Activated naive CD8-positive, alpha-beta T cell treated with anti-CD3 and anti-CD28 coated beads for 36 hours (primary cell): ENCODE results near the gene MSX2. TPM values are rescaled to one million over a fixed set of nuclear protein-coding genes. Genes with fewer than 3 reads are reported as not detected.

Source experiments
- DNase-seq: peaks from one replicate; pipeline ENCODE4 v3.0.0; 2021
- H3K27ac Mint-ChIP-seq: one replicate; pipeline ENCODE4 v1.8.0; 2022; ENCODE audit warnings: mild to moderate bottlenecking, moderate library complexity, mixed read lengths
- H3K27me3 Mint-ChIP-seq: one replicate; pipeline ENCODE4 v1.8.0; 2022; ENCODE audit warnings: mild to moderate bottlenecking, mixed read lengths
- H3K36me3 Mint-ChIP-seq: one replicate; pipeline ENCODE4 v1.8.0; 2021; ENCODE audit warnings: mild to moderate bottlenecking, mixed read lengths
- H3K4me1 Mint-ChIP-seq: one replicate; pipeline ENCODE4 v1.8.0; 2021; ENCODE audit warnings: mixed read lengths
- H3K4me3 Mint-ChIP-seq: one replicate; pipeline ENCODE4 v1.8.0; 2022; ENCODE audit warnings: mild to moderate bottlenecking, moderate library complexity, mixed read lengths
- H3K9me3 Mint-ChIP-seq: one replicate; pipeline ENCODE4 v1.8.0; 2022; ENCODE audit warnings: mixed read lengths
- total RNA-seq, 2 experiments: library from RNA; stranded (reverse); gene quantifications; one replicate each; pipeline ENCODE4 v1.2.3, GENCODE V29; 2021

MSX2 gene
- total RNA-seq, 2 experiments from 2014 or later = not detected

GRCh38 chr5:174723979-174724483 lies 351 bp upstream of the MSX2 start:
- peaks cover 12% of the 10 kb centered on the region for H3K4me1 Mint-ChIP-seq
- H3K4me3 Mint-ChIP-seq = peak overlapping the region; percentile 69
- peaks cover 96% of the 10 kb centered on the region for H3K27me3 Mint-ChIP-seq
- no peak overlapping the region for H3K27ac Mint-ChIP-seq
- H3K36me3 Mint-ChIP-seq = no peaks in the 10 kb centered on the region
- no peak for DNase-seq
- H3K9me3 Mint-ChIP-seq = peaks cover 1% of the 10 kb centered on the region

GRCh38 chr5:174725261-174725990 lies 1.0 kb downstream of the MSX2 start:
- H3K27me3 Mint-ChIP-seq = peaks cover 96% of the 10 kb centered on the region
- H3K9me3 Mint-ChIP-seq = peaks cover 1% of the 10 kb centered on the region
- H3K4me1 Mint-ChIP-seq = peaks cover 12% of the 10 kb centered on the region
- H3K4me3 Mint-ChIP-seq = no peak overlapping the region
- DNase-seq = no peak
- no peaks in the 10 kb centered on the region for H3K36me3 Mint-ChIP-seq
- no peak overlapping the region for H3K27ac Mint-ChIP-seq

GRCh38 chr5:174725991-174726601 lies 1.7 kb downstream of the MSX2 start:
- DNase-seq = no peak
- peaks cover 1% of the 10 kb centered on the region for H3K9me3 Mint-ChIP-seq
- H3K36me3 Mint-ChIP-seq = no peaks in the 10 kb centered on the region
- H3K4me3 Mint-ChIP-seq = no peak overlapping the region
- no peak overlapping the region for H3K27ac Mint-ChIP-seq
- peaks cover 97% of the 10 kb centered on the region for H3K27me3 Mint-ChIP-seq
- peaks cover 12% of the 10 kb centered on the region for H3K4me1 Mint-ChIP-seq

GRCh38 chr5:174726916-174727793 lies 2.8 kb downstream of the MSX2 start:
- Mint-ChIP-seq H3K27ac (no peak overlapping the region), H3K27me3 (peaks cover 97% of the 10 kb centered on the region), H3K36me3 (no peaks in the 10 kb centered on the region), H3K4me3 (no peak overlapping the region), H3K9me3 (peaks cover 1% of the 10 kb centered on the region), H3K4me1 (peaks cover 10% of the 10 kb centered on the region)
- no peak for DNase-seq

- no peaks in the 10 kb centered on the region for H3K36me3 Mint-ChIP-seq
- peaks cover 11% of the 10 kb centered on the region for H3K4me1 Mint-ChIP-seq
- H3K9me3 Mint-ChIP-seq = peaks cover 1% of the 10 kb centered on the region
- no peak overlapping the region for H3K27ac Mint-ChIP-seq
- peaks cover 97% of the 10 kb centered on the region for H3K27me3 Mint-ChIP-seq
- H3K4me3 Mint-ChIP-seq = no peak overlapping the region
- DNase-seq = no peak
Measured at GRCh38 chr5:174727794-174728680, 3.7 kb downstream of the MSX2 start.

- peaks cover 97% of the 10 kb centered on the region for H3K27me3 Mint-ChIP-seq
- no peak overlapping the region for H3K4me3 Mint-ChIP-seq
- H3K9me3 Mint-ChIP-seq = no peaks in the 10 kb centered on the region
- DNase-seq = no peak
- H3K27ac Mint-ChIP-seq = no peak overlapping the region
- H3K36me3 Mint-ChIP-seq = no peaks in the 10 kb centered on the region
- peaks cover 5% of the 10 kb centered on the region for H3K4me1 Mint-ChIP-seq
Measured at GRCh38 chr5:174729075-174729680, 4.8 kb downstream of the MSX2 start.

- H3K4me3 Mint-ChIP-seq = no peak overlapping the region
- peaks cover 5% of the 10 kb centered on the region for H3K4me1 Mint-ChIP-seq
- H3K36me3 Mint-ChIP-seq = peaks cover 2% of the 10 kb centered on the region
- no peak for DNase-seq
- H3K27ac Mint-ChIP-seq = no peak overlapping the region
- H3K27me3 Mint-ChIP-seq = peaks cover 98% of the 10 kb centered on the region
- no peaks in the 10 kb centered on the region for H3K9me3 Mint-ChIP-seq
Measured at GRCh38 chr5:174731214-174732035, 7.0 kb downstream of the MSX2 start.

GRCh38 chr5:174732036-174733020 lies 7.9 kb downstream of the MSX2 start:
- peaks cover 5% of the 10 kb centered on the region for H3K4me1 Mint-ChIP-seq
- H3K36me3 Mint-ChIP-seq = peaks cover 2% of the 10 kb centered on the region
- no peak for DNase-seq
- no peak overlapping the region for H3K27ac Mint-ChIP-seq
- H3K27me3 Mint-ChIP-seq = peaks cover 98% of the 10 kb centered on the region
- H3K4me3 Mint-ChIP-seq = no peak overlapping the region
- H3K9me3 Mint-ChIP-seq = no peaks in the 10 kb centered on the region

- Mint-ChIP-seq H3K9me3 (no peaks in the 10 kb centered on the region), H3K4me1 (peaks cover 5% of the 10 kb centered on the region), H3K36me3 (peaks cover 2% of the 10 kb centered on the region)
Measured at GRCh38 chr5:174733091-174733690, 8.8 kb downstream of the MSX2 start.

GRCh38 chr5:174733836-174734235 lies 9.5 kb downstream of the MSX2 start:
- H3K9me3 Mint-ChIP-seq = no peaks in the 10 kb centered on the region
- H3K27ac Mint-ChIP-seq = no peak overlapping the region
- no peak overlapping the region for H3K4me3 Mint-ChIP-seq
- DNase-seq = no peak
- H3K36me3 Mint-ChIP-seq = peaks cover 2% of the 10 kb centered on the region
- H3K27me3 Mint-ChIP-seq = peaks cover 98% of the 10 kb centered on the region
- H3K4me1 Mint-ChIP-seq = peaks cover 5% of the 10 kb centered on the region

More at GRCh38 chr5:174733091-174733690, 8.8 kb downstream of the MSX2 start:
- peaks cover 98% of the 10 kb centered on the region for H3K27me3 Mint-ChIP-seq
- no peak overlapping the region for H3K27ac Mint-ChIP-seq
- no peak overlapping the region for H3K4me3 Mint-ChIP-seq
- no peak for DNase-seq

GRCh38 chr5:174734571-174735497 lies 10.5 kb downstream of the MSX2 start:
- Mint-ChIP-seq H3K9me3 (no peaks in the 10 kb centered on the region), H3K27me3 (peaks cover 94% of the 10 kb centered on the region), H3K4me1 (peaks cover 5% of the 10 kb centered on the region), H3K36me3 (peaks cover 2% of the 10 kb centered on the region), H3K4me3 (no peak overlapping the region), H3K27ac (no peak overlapping the region)
- no peak for DNase-seq
